ENCODE data around the gene OTUD3. TPM values are rescaled to one million over a fixed set of nuclear protein-coding genes. Genes with fewer than 3 reads are reported as not detected.

Gene OTUD3
- polyA plus RNA-seq, 4 donors = 2.2 to 21.4 (median 3.1) TPM

- no peak for DNase-seq
- FAIRE-seq = no peak
- H3K27me3 ChIP-seq (ENCODE audit: control insufficient read depth in 3 of 3, insufficient read depth in 3 of 3, low read length in 3 of 3) = no peaks in the 10 kb centered on the region
- no peaks in the 10 kb centered on the region for H3K9me3 ChIP-seq (ENCODE audit: control insufficient read depth in 2 of 2, insufficient read depth in 1 of 2, low read depth in 1 of 2, low read length in 1 of 2)
- no peak overlapping the region for H3K4me3 ChIP-seq (ENCODE audit: low read depth in 1 of 3, low read length in 3 of 3)
- WGBS, 3 donors = 86 to 93% (median 92%) methylated on average over 2 of the region's 2 CpGs
- H3K27ac ChIP-seq (ENCODE audit: low read depth in 1 of 3, low read length in 2 of 3) = no peak overlapping the region
- H3K36me3 ChIP-seq (ENCODE audit: control insufficient read depth in 3 of 3, insufficient read depth in 2 of 3, low read depth in 1 of 3, low read length in 3 of 3) = peaks cover 0 to 2% (median 0%) of the 10 kb centered on the region in 3 donors
- peaks cover 3 to 10% (median 10%) of the 10 kb centered on the region in 3 donors for H3K4me1 ChIP-seq (ENCODE audit: control insufficient read depth in 3 of 3, insufficient read depth in 2 of 3, low read depth in 1 of 3, low read length in 2 of 3)
These were observed 3.6 kb downstream of the OTUD3 start for GRCh38 chr1:19885821-19886220.

- 96% methylated on average over 1 of the region's 1 CpG for whole genome bisulfite sequencing, 3 donors
- peaks cover 0 to 15% (median 2%) of the 10 kb centered on the region in 3 donors for H3K36me3 ChIP-seq (ENCODE audit: control insufficient read depth in 3 of 3, insufficient read depth in 2 of 3, low read depth in 1 of 3, low read length in 3 of 3)
These were observed 5.9 kb downstream of the OTUD3 start for GRCh38 chr1:19888112-19888511.

GRCh38 chr1:19889656-19890055 is 7.5 kb downstream of the OTUD3 start:
- no peak for FAIRE-seq
- Histone ChIP-seq H3K27ac (ENCODE audit: low read depth in 1 of 3, low read length in 2 of 3) (no peak overlapping the region), H3K4me3 (ENCODE audit: low read depth in 1 of 3, low read length in 3 of 3) (no peak overlapping the region), H3K4me1 (ENCODE audit: control insufficient read depth in 3 of 3, insufficient read depth in 2 of 3, low read depth in 1 of 3, low read length in 2 of 3) (peaks cover 0 to 2% (median 0%) of the 10 kb centered on the region in 3 donors), H3K36me3 (ENCODE audit: control insufficient read depth in 3 of 3, insufficient read depth in 2 of 3, low read depth in 1 of 3, low read length in 3 of 3) (peaks cover 5 to 22% (median 8%) of the 10 kb centered on the region in 3 donors), H3K9me3 (ENCODE audit: control insufficient read depth in 2 of 2, insufficient read depth in 1 of 2, low read depth in 1 of 2, low read length in 1 of 2) (no peaks in the 10 kb centered on the region), H3K27me3 (ENCODE audit: control insufficient read depth in 3 of 3, insufficient read depth in 3 of 3, low read length in 3 of 3) (no peaks in the 10 kb centered on the region)
- DNase-seq = no peak

More at GRCh38 chr1:19888112-19888511, 5.9 kb downstream of the OTUD3 start:
- Histone ChIP-seq H3K9me3 (ENCODE audit: control insufficient read depth in 2 of 2, insufficient read depth in 1 of 2, low read depth in 1 of 2, low read length in 1 of 2) (no peaks in the 10 kb centered on the region), H3K27me3 (ENCODE audit: control insufficient read depth in 3 of 3, insufficient read depth in 3 of 3, low read length in 3 of 3) (no peaks in the 10 kb centered on the region), H3K4me1 (ENCODE audit: control insufficient read depth in 3 of 3, insufficient read depth in 2 of 3, low read depth in 1 of 3, low read length in 2 of 3) (peaks cover 3 to 8% (median 5%) of the 10 kb centered on the region in 3 donors), H3K4me3 (ENCODE audit: low read depth in 1 of 3, low read length in 3 of 3) (no peak overlapping the region), H3K27ac (ENCODE audit: low read depth in 1 of 3, low read length in 2 of 3) (no peak overlapping the region)
- DNase-seq (no peak), FAIRE-seq (no peak)

- peaks cover 7 to 31% (median 9%) of the 10 kb centered on the region in 3 donors for H3K36me3 ChIP-seq (ENCODE audit: control insufficient read depth in 3 of 3, insufficient read depth in 2 of 3, low read depth in 1 of 3, low read length in 3 of 3)
- H3K27me3 ChIP-seq (ENCODE audit: control insufficient read depth in 3 of 3, insufficient read depth in 3 of 3, low read length in 3 of 3) = no peaks in the 10 kb centered on the region
- FAIRE-seq (no peak), DNase-seq (no peak)
- H3K27ac ChIP-seq (ENCODE audit: low read depth in 1 of 3, low read length in 2 of 3) = no peak overlapping the region
- WGBS, 3 donors = 90 to 94% (median 91%) methylated on average over 3 of the region's 3 CpGs
- H3K4me3 ChIP-seq (ENCODE audit: low read depth in 1 of 3, low read length in 3 of 3) = no peak overlapping the region
- H3K4me1 ChIP-seq (ENCODE audit: control insufficient read depth in 3 of 3, insufficient read depth in 2 of 3, low read depth in 1 of 3, low read length in 2 of 3) = no peaks in the 10 kb centered on the region
- no peaks in the 10 kb centered on the region for H3K9me3 ChIP-seq (ENCODE audit: control insufficient read depth in 2 of 2, insufficient read depth in 1 of 2, low read depth in 1 of 2, low read length in 1 of 2)
These were observed 9.9 kb downstream of the OTUD3 start for GRCh38 chr1:19892129-19892528.

GRCh38 chr1:19892628-19893168 is 10.5 kb downstream of the OTUD3 start:
- Histone ChIP-seq H3K27ac (ENCODE audit: low read depth in 1 of 3, low read length in 2 of 3) (no peak overlapping the region), H3K9me3 (ENCODE audit: control insufficient read depth in 2 of 2, insufficient read depth in 1 of 2, low read depth in 1 of 2, low read length in 1 of 2) (no peaks in the 10 kb centered on the region), H3K36me3 (ENCODE audit: control insufficient read depth in 3 of 3, insufficient read depth in 2 of 3, low read depth in 1 of 3, low read length in 3 of 3) (peaks cover 10 to 31% (median 11%) of the 10 kb centered on the region in 3 donors), H3K27me3 (ENCODE audit: control insufficient read depth in 3 of 3, insufficient read depth in 3 of 3, low read length in 3 of 3) (no peaks in the 10 kb centered on the region), H3K4me1 (ENCODE audit: control insufficient read depth in 3 of 3, insufficient read depth in 2 of 3, low read depth in 1 of 3, low read length in 2 of 3) (no peaks in the 10 kb centered on the region), H3K4me3 (ENCODE audit: low read depth in 1 of 3, low read length in 3 of 3) (no peak overlapping the region)
- DNase-seq = no peak
- WGBS, 3 donors = 83 to 95% (median 91%) methylated on average over 6 of the region's 6 CpGs
- no peak for FAIRE-seq

- 88 to 94% (median 89%) methylated on average over 3 of the region's 3 CpGs for WGBS, 3 donors
- DNase-seq (no peak), FAIRE-seq (no peak)
- Histone ChIP-seq H3K27ac (ENCODE audit: low read depth in 1 of 3, low read length in 2 of 3) (no peak overlapping the region), H3K9me3 (ENCODE audit: control insufficient read depth in 2 of 2, insufficient read depth in 1 of 2, low read depth in 1 of 2, low read length in 1 of 2) (no peaks in the 10 kb centered on the region), H3K36me3 (ENCODE audit: control insufficient read depth in 3 of 3, insufficient read depth in 2 of 3, low read depth in 1 of 3, low read length in 3 of 3) (peaks cover 10 to 31% (median 18%) of the 10 kb centered on the region in 3 donors), H3K4me3 (ENCODE audit: low read depth in 1 of 3, low read length in 3 of 3) (no peak overlapping the region), H3K4me1 (ENCODE audit: control insufficient read depth in 3 of 3, insufficient read depth in 2 of 3, low read depth in 1 of 3, low read length in 2 of 3) (no peaks in the 10 kb centered on the region), H3K27me3 (ENCODE audit: control insufficient read depth in 3 of 3, insufficient read depth in 3 of 3, low read length in 3 of 3) (no peaks in the 10 kb centered on the region)
These were observed 11.5 kb downstream of the OTUD3 start for GRCh38 chr1:19893687-19894086.

- Histone ChIP-seq H3K9me3 (ENCODE audit: control insufficient read depth in 2 of 2, insufficient read depth in 1 of 2, low read depth in 1 of 2, low read length in 1 of 2) (no peaks in the 10 kb centered on the region), H3K4me3 (ENCODE audit: low read depth in 1 of 3, low read length in 3 of 3) (no peak overlapping the region), H3K4me1 (ENCODE audit: control insufficient read depth in 3 of 3, insufficient read depth in 2 of 3, low read depth in 1 of 3, low read length in 2 of 3) (no peaks in the 10 kb centered on the region), H3K27me3 (ENCODE audit: control insufficient read depth in 3 of 3, insufficient read depth in 3 of 3, low read length in 3 of 3) (no peaks in the 10 kb centered on the region), H3K36me3 (ENCODE audit: control insufficient read depth in 3 of 3, insufficient read depth in 2 of 3, low read depth in 1 of 3, low read length in 3 of 3) (peaks cover 13 to 36% (median 21%) of the 10 kb centered on the region in 3 donors), H3K27ac (ENCODE audit: low read depth in 1 of 3, low read length in 2 of 3) (no peak overlapping the region)
- WGBS, 3 donors = 88% methylated on average over 5 of the region's 5 CpGs
- DNase-seq = no peak
- no peak for FAIRE-seq
These were observed 12.0 kb downstream of the OTUD3 start for GRCh38 chr1:19894218-19894617.

- Histone ChIP-seq H3K27me3 (ENCODE audit: control insufficient read depth in 3 of 3, insufficient read depth in 3 of 3, low read length in 3 of 3) (no peaks in the 10 kb centered on the region), H3K4me3 (ENCODE audit: low read depth in 1 of 3, low read length in 3 of 3) (no peak overlapping the region), H3K9me3 (ENCODE audit: control insufficient read depth in 2 of 2, insufficient read depth in 1 of 2, low read depth in 1 of 2, low read length in 1 of 2) (no peaks in the 10 kb centered on the region), H3K27ac (ENCODE audit: low read depth in 1 of 3, low read length in 2 of 3) (no peak overlapping the region), H3K36me3 (ENCODE audit: control insufficient read depth in 3 of 3, insufficient read depth in 2 of 3, low read depth in 1 of 3, low read length in 3 of 3) (peaks cover 8 to 37% (median 20%) of the 10 kb centered on the region in 3 donors), H3K4me1 (ENCODE audit: control insufficient read depth in 3 of 3, insufficient read depth in 2 of 3, low read depth in 1 of 3, low read length in 2 of 3) (no peaks in the 10 kb centered on the region)
- FAIRE-seq (no peak), DNase-seq (no peak)
- 94 to 100% (median 100%) methylated on average over 1 of the region's 1 CpG for WGBS, 3 donors
These were observed 19.5 kb downstream of the OTUD3 start for GRCh38 chr1:19901653-19902052.

GRCh38 chr1:19903621-19904020 is 21.4 kb downstream of the OTUD3 start:
- WGBS, 3 donors = 80 to 90% (median 85%) methylated on average over 7 of the region's 7 CpGs
- Histone ChIP-seq H3K4me3 (ENCODE audit: low read depth in 1 of 3, low read length in 3 of 3) (no peak overlapping the region), H3K4me1 (ENCODE audit: control insufficient read depth in 3 of 3, insufficient read depth in 2 of 3, low read depth in 1 of 3, low read length in 2 of 3) (no peaks in the 10 kb centered on the region), H3K27ac (ENCODE audit: low read depth in 1 of 3, low read length in 2 of 3) (no peak overlapping the region), H3K27me3 (ENCODE audit: control insufficient read depth in 3 of 3, insufficient read depth in 3 of 3, low read length in 3 of 3) (no peaks in the 10 kb centered on the region), H3K9me3 (ENCODE audit: control insufficient read depth in 2 of 2, insufficient read depth in 1 of 2, low read depth in 1 of 2, low read length in 1 of 2) (no peaks in the 10 kb centered on the region), H3K36me3 (ENCODE audit: control insufficient read depth in 3 of 3, insufficient read depth in 2 of 3, low read depth in 1 of 3, low read length in 3 of 3) (peaks cover 15 to 31% (median 30%) of the 10 kb centered on the region in 3 donors)
- no peak for DNase-seq
- no peak for FAIRE-seq

Measured in small intestine (tissue), 7 donors.